Karpas-422 (cell line): ENCODE data around the gene SMG6. TPM values are rescaled to one million over a fixed set of nuclear protein-coding genes. Genes with fewer than 3 reads are reported as not detected.

Experiments
- DNase-seq: peaks from one replicate; pipeline ENCODE4 v3.0.0-alpha.2; 2015
- H2AFZ ChIP-seq: fragments of 200-600 bp; sonication (generic); 2 replicates; pipeline ENCODE4 v1.6.1; 2014; ENCODE audit warnings: antibody characterized with exemption, low read length, mixed read lengths
- H3K27ac ChIP-seq: fragments of 200-600 bp; sonication (generic); 2 replicates; pipeline ENCODE4 v1.5.1; 2014; ENCODE audit warnings: mild to moderate bottlenecking, low read length, moderate library complexity
- H3K27me3 ChIP-seq: fragments of 200-600 bp; sonication (generic); 2 replicates; pipeline ENCODE4 v1.6.1; 2014; ENCODE audit warnings: low read length, mixed read lengths
- H3K36me3 ChIP-seq: fragments of 200-600 bp; sonication (generic); 2 replicates; pipeline ENCODE4 v1.6.1; 2014; ENCODE audit warnings: low read length, mixed read lengths; ENCODE audit not compliant: insufficient read depth
- H3K4me1 ChIP-seq: fragments of 200-600 bp; sonication (generic); 2 replicates; pipeline ENCODE4 v1.6.1; 2014; ENCODE audit warnings: mild to moderate bottlenecking, low read length, mixed read lengths
- H3K4me2 ChIP-seq: fragments of 200-600 bp; sonication (generic); 2 replicates; pipeline ENCODE4 v1.6.1; 2014; ENCODE audit warnings: low read length, low read depth, mild to moderate bottlenecking; ENCODE audit not compliant: poor library complexity, severe bottlenecking
- H3K4me3 ChIP-seq: fragments of 200-600 bp; sonication (generic); 2 replicates; pipeline ENCODE4 v1.5.1; 2014; ENCODE audit warnings: mild to moderate bottlenecking, antibody characterized with exemption, low read length, mixed read lengths
- H3K79me2 ChIP-seq: fragments of 200-600 bp; sonication (generic); 2 replicates; pipeline ENCODE4 v1.6.1; 2014; ENCODE audit warnings: mild to moderate bottlenecking, low read length, mixed read lengths
- H3K9ac ChIP-seq: fragments of 200-600 bp; sonication (generic); 2 replicates; pipeline ENCODE4 v1.6.0; 2014; ENCODE audit warnings: low read length
- H3K9me2 ChIP-seq: fragments of 200-600 bp; sonication (generic), shearing (Covaris generic); replicated peaks from 2 replicates; pipeline ENCODE4 v1.6.0; 2014; ENCODE audit warnings: mild to moderate bottlenecking, low read length, moderate library complexity; ENCODE audit not compliant: insufficient read depth
- H3K9me3 ChIP-seq: fragments of 300-700, 200-600 bp; sonication (generic); 2 replicates; pipeline ENCODE4 v1.6.1; 2014; ENCODE audit warnings: low read length, mixed read lengths
- H4K20me1 ChIP-seq: fragments of 200-600 bp; sonication (generic); 2 replicates; pipeline ENCODE4 v1.6.1; 2014; ENCODE audit warnings: mild to moderate bottlenecking, antibody characterized with exemption, low read length, low read depth; ENCODE audit not compliant: insufficient read depth
- total RNA-seq: library from RNA; depleted of rRNA; stranded (reverse); fragments of >200 nt; shearing (Covaris generic); gene quantifications from 2 replicates; pipeline ENCODE4 v1.2.3, GENCODE V29; 2014; ENCODE audit warnings: low replicate concordance

SMG6 gene
- total RNA-seq, 1 experiment from 2014 or later: 10.2 TPM

- H3K4me3 ChIP-seq: no peak overlapping the region
- no peaks in the 10 kb centered on the region for H3K27me3 ChIP-seq
- H4K20me1 ChIP-seq: no peaks in the 10 kb centered on the region
- DNase-seq: no peak
- no peaks in the 10 kb centered on the region for H3K4me1 ChIP-seq
- no peak overlapping the region for H3K9ac ChIP-seq
- no peak overlapping the region for H3K4me2 ChIP-seq
- H3K79me2 ChIP-seq: no peaks in the 10 kb centered on the region
- H2AFZ ChIP-seq: no peak overlapping the region
- no peaks in the 10 kb centered on the region for H3K9me2 ChIP-seq
- H3K9me3 ChIP-seq: no peaks in the 10 kb centered on the region
- no peaks in the 10 kb centered on the region for H3K36me3 ChIP-seq
- H3K27ac ChIP-seq: no peak overlapping the region
Observed at GRCh38 chr17:2177235-2177811, 126.3 kb downstream of the SMG6 start.

- Histone ChIP-seq H3K9me3 (no peaks in the 10 kb centered on the region), H3K36me3 (no peaks in the 10 kb centered on the region), H3K27me3 (no peaks in the 10 kb centered on the region), H3K9me2 (no peaks in the 10 kb centered on the region), H3K4me2 (no peak overlapping the region), H3K4me3 (no peak overlapping the region), H3K4me1 (no peaks in the 10 kb centered on the region), H3K79me2 (no peaks in the 10 kb centered on the region), H3K9ac (no peak overlapping the region), H3K27ac (no peak overlapping the region), H4K20me1 (no peaks in the 10 kb centered on the region), H2AFZ (no peak overlapping the region)
- DNase-seq: no peak
Observed at GRCh38 chr17:2176499-2177169, 127.0 kb downstream of the SMG6 start.

- Histone ChIP-seq H3K9me3 (no peaks in the 10 kb centered on the region), H3K27ac (no peak overlapping the region), H3K36me3 (no peaks in the 10 kb centered on the region), H3K9ac (no peak overlapping the region), H2AFZ (no peak overlapping the region), H3K4me1 (no peaks in the 10 kb centered on the region), H3K4me3 (no peak overlapping the region), H3K79me2 (no peaks in the 10 kb centered on the region), H3K4me2 (no peak overlapping the region), H4K20me1 (no peaks in the 10 kb centered on the region), H3K9me2 (no peaks in the 10 kb centered on the region), H3K27me3 (no peaks in the 10 kb centered on the region)
- DNase-seq: no peak
Observed at GRCh38 chr17:2175294-2175628, 128.3 kb downstream of the SMG6 start.

GRCh38 chr17:2174468-2175293, 128.9 kb downstream of the SMG6 start:
- no peak for DNase-seq
- Histone ChIP-seq H3K9me3 (no peaks in the 10 kb centered on the region), H3K27ac (no peak overlapping the region), H2AFZ (no peak overlapping the region), H3K36me3 (no peaks in the 10 kb centered on the region), H3K9ac (no peak overlapping the region), H3K27me3 (no peaks in the 10 kb centered on the region), H3K9me2 (no peaks in the 10 kb centered on the region), H3K4me2 (no peak overlapping the region), H3K4me3 (no peak overlapping the region), H4K20me1 (no peaks in the 10 kb centered on the region), H3K4me1 (no peaks in the 10 kb centered on the region), H3K79me2 (no peaks in the 10 kb centered on the region)

GRCh38 chr17:2174014-2174413, 129.6 kb downstream of the SMG6 start:
- Histone ChIP-seq H3K4me2 (no peak overlapping the region), H3K4me3 (no peak overlapping the region), H3K27ac (no peak overlapping the region), H3K9me2 (no peaks in the 10 kb centered on the region), H3K79me2 (no peaks in the 10 kb centered on the region), H3K36me3 (no peaks in the 10 kb centered on the region), H2AFZ (no peak overlapping the region), H4K20me1 (no peaks in the 10 kb centered on the region), H3K9ac (no peak overlapping the region), H3K9me3 (no peaks in the 10 kb centered on the region), H3K4me1 (no peaks in the 10 kb centered on the region), H3K27me3 (no peaks in the 10 kb centered on the region)
- no peak for DNase-seq

GRCh38 chr17:2172999-2173398, 130.6 kb downstream of the SMG6 start:
- no peak overlapping the region for H3K4me3 ChIP-seq
- H2AFZ ChIP-seq: no peak overlapping the region
- H3K27me3 ChIP-seq: no peaks in the 10 kb centered on the region
- H3K36me3 ChIP-seq: no peaks in the 10 kb centered on the region
- H3K4me2 ChIP-seq: no peak overlapping the region
- no peaks in the 10 kb centered on the region for H3K9me3 ChIP-seq
- no peak overlapping the region for H3K9ac ChIP-seq
- no peaks in the 10 kb centered on the region for H3K4me1 ChIP-seq
- no peaks in the 10 kb centered on the region for H3K9me2 ChIP-seq
- no peak for DNase-seq
- H3K27ac ChIP-seq: no peak overlapping the region
- no peaks in the 10 kb centered on the region for H3K79me2 ChIP-seq
- H4K20me1 ChIP-seq: no peaks in the 10 kb centered on the region

GRCh38 chr17:2172077-2172851, 131.3 kb downstream of the SMG6 start:
- no peak for DNase-seq
- Histone ChIP-seq H3K9me2 (no peaks in the 10 kb centered on the region), H3K79me2 (no peaks in the 10 kb centered on the region), H2AFZ (no peak overlapping the region), H4K20me1 (no peaks in the 10 kb centered on the region), H3K27me3 (no peaks in the 10 kb centered on the region), H3K36me3 (no peaks in the 10 kb centered on the region), H3K4me3 (no peak overlapping the region), H3K27ac (no peak overlapping the region), H3K4me1 (no peaks in the 10 kb centered on the region), H3K9me3 (no peaks in the 10 kb centered on the region), H3K9ac (no peak overlapping the region), H3K4me2 (no peak overlapping the region)

- Histone ChIP-seq H4K20me1 (no peaks in the 10 kb centered on the region), H2AFZ (no peak overlapping the region), H3K27ac (no peak overlapping the region), H3K4me1 (no peaks in the 10 kb centered on the region), H3K4me3 (no peak overlapping the region), H3K9me3 (no peaks in the 10 kb centered on the region), H3K27me3 (no peaks in the 10 kb centered on the region), H3K79me2 (no peaks in the 10 kb centered on the region), H3K4me2 (no peak overlapping the region), H3K36me3 (no peaks in the 10 kb centered on the region), H3K9me2 (no peaks in the 10 kb centered on the region), H3K9ac (no peak overlapping the region)
- DNase-seq: no peak
Observed at GRCh38 chr17:2171702-2172076, 131.9 kb downstream of the SMG6 start.
